Mammary microvascular endothelial cell (primary cell): ENCODE results near the gene KRT80. TPM values are rescaled to one million over a fixed set of nuclear protein-coding genes. Genes with fewer than 3 reads are reported as not detected.

Experiments used
- total RNA-seq: library from RNA; depleted of rRNA; stranded (reverse); fragments of >200 nt; gene quantifications from 2 replicates; pipeline ENCODE4 v1.2.3, GENCODE V29; 2015

The KRT80 gene
- total RNA-seq = 1.1 and 1.5 TPM in 2 replicates

GRCh38 chr12:52191841-52192791 is at the start of gene KRT80:
TSS of gene KRT80 (minus strand) at chr12:52192014. CDS start at chr12:52191902, 112 bp downstream.

GRCh38 chr12:52232674-52233461 is 41.1 kb upstream of the KRT80 start, which contains the start of gene KRT7:
TSS of gene KRT7 (plus strand) at chr12:52233243. CDS start at chr12:52233297, 54 bp downstream.

Other genes with a start within 250 kb of the KRT80 start
- gene ACVR1B, start 240.3 kb downstream of the KRT80 start, total RNA-seq = 5.2 and 8.4 TPM in 2 replicates
- 47.4 and 50.2 TPM in 2 replicates for gene TAMALIN, start 185.1 kb downstream of the KRT80 start, total RNA-seq
- gene NR4A1, start 140.6 kb downstream of the KRT80 start, total RNA-seq = 4.4 and 10.5 TPM in 2 replicates
- 74.1 and 75.3 TPM in 2 replicates for gene ATG101, start 122.0 kb downstream of the KRT80 start, total RNA-seq
- gene SMIM41, start 112.3 kb downstream of the KRT80 start, total RNA-seq = not detected in 2 replicates
- 332 and 351 TPM in 2 replicates for gene KRT7, start 41.2 kb upstream of the KRT80 start, total RNA-seq
- gene KRT86, start 82.6 kb upstream of the KRT80 start, total RNA-seq = 0.10 TPM in 1 of 2 replicates, not detected in the other
- gene KRT81, start 99.5 kb upstream of the KRT80 start, total RNA-seq = 0.20 and 0.67 TPM in 2 replicates
- gene KRT83, start 129.4 kb upstream of the KRT80 start, total RNA-seq = not detected in 2 replicates
- not detected in 2 replicates for gene KRT85, start 175.5 kb upstream of the KRT80 start, total RNA-seq
- gene KRT84, start 193.6 kb upstream of the KRT80 start, total RNA-seq = not detected in 2 replicates
- not detected in 2 replicates for gene KRT82, start 214.3 kb upstream of the KRT80 start, total RNA-seq
- not detected in 2 replicates for gene KRT75, start 242.4 kb upstream of the KRT80 start, total RNA-seq